ENCODE measurements around the gene BBS7. TPM values are rescaled to one million over a fixed set of nuclear protein-coding genes. Genes with fewer than 3 reads are reported as not detected.

BBS7 gene
- total and polyA plus RNA-seq, 2 donors, result 7.7 to 13.4 TPM

- under 1% methylated on average over 48 of the region's 48 CpGs for WGBS
- H3K27me3 ChIP-seq (ENCODE audit: control insufficient read depth in 2 of 2, insufficient read depth in 1 of 2, low read length in 1 of 2), result no peaks in the 10 kb centered on the region
- H3K36me3 ChIP-seq (ENCODE audit: control insufficient read depth in 2 of 2, insufficient read depth in 2 of 2, low read length in 1 of 2), result peaks cover 13 to 34% of the 10 kb centered on the region in 2 donors
- peak within 1 kb of the TSS; percentile 92 for H3K27ac ChIP-seq (ENCODE audit: low read depth in 1 of 2, low read length in 1 of 2)
- peak; percentile 88 to 98 (median 92) for DNase-seq (ENCODE audit: low read depth in 6 of 9, low spot score in 9 of 9)
- H3K4me1 ChIP-seq (ENCODE audit: control insufficient read depth in 2 of 2, insufficient read depth in 2 of 2, low read length in 2 of 2), result peaks cover 8 to 29% of the 10 kb centered on the region in 2 donors
- H3K9me3 ChIP-seq (ENCODE audit: control insufficient read depth in 2 of 2, insufficient read depth in 1 of 2, low read length in 1 of 2), result no peaks in the 10 kb centered on the region
- peak within 1 kb of the TSS; percentile 78 to 97 for H3K4me3 ChIP-seq (ENCODE audit: low read length in 2 of 2)
Measured at GRCh38 chr4:121800961-121801714, 69.1 kb downstream of the BBS7 start, which contains the start of gene EXOSC9. TSS of gene EXOSC9 (plus strand) at chr4:121801323. CDS start at chr4:121801425, 102 bp downstream.

- peaks cover 8 to 28% of the 10 kb centered on the region in 2 donors for H3K36me3 ChIP-seq (ENCODE audit: control insufficient read depth in 2 of 2, insufficient read depth in 2 of 2, low read length in 1 of 2)
- peaks cover 10 to 35% of the 10 kb centered on the region in 2 donors for H3K4me1 ChIP-seq (ENCODE audit: control insufficient read depth in 2 of 2, insufficient read depth in 2 of 2, low read length in 2 of 2)
- peak overlapping the region; percentile 78 to 97 for H3K4me3 ChIP-seq (ENCODE audit: low read length in 2 of 2)
- 47% methylated on average over 8 of the region's 8 CpGs for WGBS
- peak overlapping the region; percentile 92 for H3K27ac ChIP-seq (ENCODE audit: low read depth in 1 of 2, low read length in 1 of 2)
- DNase-seq (ENCODE audit: low read depth in 6 of 9, low spot score in 9 of 9), result peak in 1 of 9 donors; percentile 10
- no peaks in the 10 kb centered on the region for H3K9me3 ChIP-seq (ENCODE audit: control insufficient read depth in 2 of 2, insufficient read depth in 1 of 2, low read length in 1 of 2)
- H3K27me3 ChIP-seq (ENCODE audit: control insufficient read depth in 2 of 2, insufficient read depth in 1 of 2, low read length in 1 of 2), result no peaks in the 10 kb centered on the region
Measured at GRCh38 chr4:121800638-121800960, 69.7 kb downstream of the BBS7 start.

- peaks cover 8 to 23% of the 10 kb centered on the region in 2 donors for H3K36me3 ChIP-seq (ENCODE audit: control insufficient read depth in 2 of 2, insufficient read depth in 2 of 2, low read length in 1 of 2)
- peak overlapping the region in 1 of 2 donors; percentile 97 for H3K4me3 ChIP-seq (ENCODE audit: low read length in 2 of 2)
- H3K27ac ChIP-seq (ENCODE audit: low read depth in 1 of 2, low read length in 1 of 2), result peak overlapping the region; percentile 92
- no peaks in the 10 kb centered on the region for H3K27me3 ChIP-seq (ENCODE audit: control insufficient read depth in 2 of 2, insufficient read depth in 1 of 2, low read length in 1 of 2)
- peak in 4 of 9 donors; percentile 37 to 74 (median 42) for DNase-seq (ENCODE audit: low read depth in 6 of 9, low spot score in 9 of 9)
- no peaks in the 10 kb centered on the region for H3K9me3 ChIP-seq (ENCODE audit: control insufficient read depth in 2 of 2, insufficient read depth in 1 of 2, low read length in 1 of 2)
- whole genome bisulfite sequencing, result 56% methylated on average over 3 of the region's 3 CpGs
- H3K4me1 ChIP-seq (ENCODE audit: control insufficient read depth in 2 of 2, insufficient read depth in 2 of 2, low read length in 2 of 2), result peaks cover 12 to 41% of the 10 kb centered on the region in 2 donors
Measured at GRCh38 chr4:121799867-121800501, 70.3 kb downstream of the BBS7 start.

GRCh38 chr4:121799208-121799823, 71.0 kb downstream of the BBS7 start:
- WGBS, result 57% methylated on average over 2 of the region's 2 CpGs
- H3K36me3 ChIP-seq (ENCODE audit: control insufficient read depth in 2 of 2, insufficient read depth in 2 of 2, low read length in 1 of 2), result peaks cover 8 to 16% of the 10 kb centered on the region in 2 donors
- H3K4me3 ChIP-seq (ENCODE audit: low read length in 2 of 2), result no peak overlapping the region
- H3K27ac ChIP-seq (ENCODE audit: low read depth in 1 of 2, low read length in 1 of 2), result peak overlapping the region; percentile 84 to 92
- no peaks in the 10 kb centered on the region for H3K9me3 ChIP-seq (ENCODE audit: control insufficient read depth in 2 of 2, insufficient read depth in 1 of 2, low read length in 1 of 2)
- no peaks in the 10 kb centered on the region for H3K27me3 ChIP-seq (ENCODE audit: control insufficient read depth in 2 of 2, insufficient read depth in 1 of 2, low read length in 1 of 2)
- H3K4me1 ChIP-seq (ENCODE audit: control insufficient read depth in 2 of 2, insufficient read depth in 2 of 2, low read length in 2 of 2), result peaks cover 17 to 47% of the 10 kb centered on the region in 2 donors
- peak in 2 of 9 donors; percentile 11 to 30 for DNase-seq (ENCODE audit: low read depth in 6 of 9, low spot score in 9 of 9)

GRCh38 chr4:121796283-121796682, 74.0 kb downstream of the BBS7 start:
- Histone ChIP-seq H3K27ac (ENCODE audit: low read depth in 1 of 2, low read length in 1 of 2) (peak overlapping the region in 1 of 2 donors; percentile 96), H3K36me3 (ENCODE audit: control insufficient read depth in 2 of 2, insufficient read depth in 2 of 2, low read length in 1 of 2) (no peaks in the 10 kb centered on the region), H3K9me3 (ENCODE audit: control insufficient read depth in 2 of 2, insufficient read depth in 1 of 2, low read length in 1 of 2) (no peaks in the 10 kb centered on the region), H3K4me1 (ENCODE audit: control insufficient read depth in 2 of 2, insufficient read depth in 2 of 2, low read length in 2 of 2) (peaks cover 17 to 54% of the 10 kb centered on the region in 2 donors), H3K4me3 (ENCODE audit: low read length in 2 of 2) (no peak overlapping the region), H3K27me3 (ENCODE audit: control insufficient read depth in 2 of 2, insufficient read depth in 1 of 2, low read length in 1 of 2) (no peaks in the 10 kb centered on the region)
- no peak for DNase-seq (ENCODE audit: low read depth in 6 of 9, low spot score in 9 of 9)

GRCh38 chr4:121794505-121795188, 75.6 kb downstream of the BBS7 start:
- peaks cover 16 to 42% of the 10 kb centered on the region in 2 donors for H3K4me1 ChIP-seq (ENCODE audit: control insufficient read depth in 2 of 2, insufficient read depth in 2 of 2, low read length in 2 of 2)
- peak overlapping the region in 1 of 2 donors; percentile 96 for H3K27ac ChIP-seq (ENCODE audit: low read depth in 1 of 2, low read length in 1 of 2)
- no peaks in the 10 kb centered on the region for H3K9me3 ChIP-seq (ENCODE audit: control insufficient read depth in 2 of 2, insufficient read depth in 1 of 2, low read length in 1 of 2)
- H3K4me3 ChIP-seq (ENCODE audit: low read length in 2 of 2), result no peak overlapping the region
- H3K36me3 ChIP-seq (ENCODE audit: control insufficient read depth in 2 of 2, insufficient read depth in 2 of 2, low read length in 1 of 2), result no peaks in the 10 kb centered on the region
- WGBS, result 88% methylated on average over 5 of the region's 5 CpGs
- DNase-seq (ENCODE audit: low read depth in 6 of 9, low spot score in 9 of 9), result no peak
- no peaks in the 10 kb centered on the region for H3K27me3 ChIP-seq (ENCODE audit: control insufficient read depth in 2 of 2, insufficient read depth in 1 of 2, low read length in 1 of 2)

GRCh38 chr4:121792966-121793365, 77.3 kb downstream of the BBS7 start:
- DNase-seq (ENCODE audit: low read depth in 6 of 9, low spot score in 9 of 9), result no peak
- H3K9me3 ChIP-seq (ENCODE audit: control insufficient read depth in 2 of 2, insufficient read depth in 1 of 2, low read length in 1 of 2), result no peaks in the 10 kb centered on the region
- WGBS, result over 99% methylated on average over 2 of the region's 2 CpGs
- no peak overlapping the region for H3K27ac ChIP-seq (ENCODE audit: low read depth in 1 of 2, low read length in 1 of 2)
- no peak overlapping the region for H3K4me3 ChIP-seq (ENCODE audit: low read length in 2 of 2)
- H3K4me1 ChIP-seq (ENCODE audit: control insufficient read depth in 2 of 2, insufficient read depth in 2 of 2, low read length in 2 of 2), result peaks cover 11 to 27% of the 10 kb centered on the region in 2 donors
- H3K36me3 ChIP-seq (ENCODE audit: control insufficient read depth in 2 of 2, insufficient read depth in 2 of 2, low read length in 1 of 2), result no peaks in the 10 kb centered on the region
- peaks cover 0 to 5% of the 10 kb centered on the region in 2 donors for H3K27me3 ChIP-seq (ENCODE audit: control insufficient read depth in 2 of 2, insufficient read depth in 1 of 2, low read length in 1 of 2)

GRCh38 chr4:121791481-121791880, 78.8 kb downstream of the BBS7 start:
- 75% methylated on average over 5 of the region's 5 CpGs for WGBS

More at GRCh38 chr4:121791481-121791880, 78.8 kb downstream of the BBS7 start:
- Histone ChIP-seq H3K9me3 (ENCODE audit: control insufficient read depth in 2 of 2, insufficient read depth in 1 of 2, low read length in 1 of 2) (no peaks in the 10 kb centered on the region), H3K4me3 (ENCODE audit: low read length in 2 of 2) (no peak overlapping the region), H3K4me1 (ENCODE audit: control insufficient read depth in 2 of 2, insufficient read depth in 2 of 2, low read length in 2 of 2) (peaks cover 11 to 27% of the 10 kb centered on the region in 2 donors), H3K27me3 (ENCODE audit: control insufficient read depth in 2 of 2, insufficient read depth in 1 of 2, low read length in 1 of 2) (peaks cover 0 to 7% of the 10 kb centered on the region in 2 donors), H3K27ac (ENCODE audit: low read depth in 1 of 2, low read length in 1 of 2) (no peak overlapping the region), H3K36me3 (ENCODE audit: control insufficient read depth in 2 of 2, insufficient read depth in 2 of 2, low read length in 1 of 2) (no peaks in the 10 kb centered on the region)
- DNase-seq (ENCODE audit: low read depth in 6 of 9, low spot score in 9 of 9), result peak in 2 of 9 donors; percentile 13 to 52
